DMS53 treated with DMSO at 0.1 percent for 48 hours (cell line): ENCODE measurements around the gene MYO5C.
A peak's percentile ranks its signal among the peaks of the same experiment; 100 is the strongest.

Experiments used
- DNase-seq: peaks from one replicate; lab custom pipeline; 2025; ENCODE audit not compliant: unreplicated experiment; lab: John Stamatoyannopoulos, UW

MYO5C gene

GRCh38 chr15:52278636-52279367, 16.8 kb downstream of the MYO5C start:
- DNase-seq: no peak

GRCh38 chr15:52278135-52278534, 17.5 kb downstream of the MYO5C start:
- no peak for DNase-seq

GRCh38 chr15:52277575-52277974, 18.0 kb downstream of the MYO5C start:
- no peak for DNase-seq

- no peak for DNase-seq
These were observed 19.3 kb downstream of the MYO5C start for GRCh38 chr15:52276256-52276770.

GRCh38 chr15:52263563-52264282, 31.9 kb downstream of the MYO5C start:
- DNase-seq: no peak

- DNase-seq: no peak
These were observed 33.2 kb downstream of the MYO5C start for GRCh38 chr15:52262364-52262763.

GRCh38 chr15:52261498-52262242, 33.9 kb downstream of the MYO5C start:
- DNase-seq: no peak

GRCh38 chr15:52261026-52261425, 34.6 kb downstream of the MYO5C start:
- DNase-seq: no peak

GRCh38 chr15:52259503-52259902, 36.1 kb downstream of the MYO5C start:
- no peak for DNase-seq

GRCh38 chr15:52258461-52258860, 37.1 kb downstream of the MYO5C start:
- no peak for DNase-seq

- DNase-seq: no peak
These were observed 37.9 kb downstream of the MYO5C start for GRCh38 chr15:52257734-52258062.

- DNase-seq: no peak
These were observed 38.5 kb downstream of the MYO5C start for GRCh38 chr15:52256930-52257733.

- peak; percentile 62 for DNase-seq
These were observed 39.2 kb downstream of the MYO5C start for GRCh38 chr15:52256366-52256765.

- no peak for DNase-seq
These were observed 39.7 kb downstream of the MYO5C start for GRCh38 chr15:52255935-52256334.

- no peak for DNase-seq
These were observed 40.6 kb downstream of the MYO5C start for GRCh38 chr15:52255008-52255407.

- no peak for DNase-seq
These were observed 41.2 kb downstream of the MYO5C start for GRCh38 chr15:52254391-52254790.

GRCh38 chr15:52252781-52253180, 42.8 kb downstream of the MYO5C start:
- peak; percentile 41 for DNase-seq

GRCh38 chr15:52251144-52251860, 44.3 kb downstream of the MYO5C start:
- peak; percentile 79 for DNase-seq

- DNase-seq: no peak
These were observed 48.1 kb downstream of the MYO5C start for GRCh38 chr15:52247461-52247860.

- DNase-seq: no peak
These were observed 48.7 kb downstream of the MYO5C start for GRCh38 chr15:52246686-52247431.
